Astrocyte (in vitro differentiated cells and primary cell): Measurements from ENCODE around the gene KRT23. TPM values are rescaled to one million over a fixed set of nuclear protein-coding genes. Genes with fewer than 3 reads are reported as not detected.
"Not testable (repeated sequence)": the region's sequence is repeated elsewhere in the genome, so short reads cannot be mapped to it uniquely, and the experiment has no call there.

Source experiments
- DNase-seq: peaks from one replicate; pipeline ENCODE4 v3.0.0-alpha.2; 2010; ENCODE audit warnings: low read depth
- FAIRE-seq: peaks from 2 replicates; lab custom pipeline; 2011; peaks lifted over from hg19 to GRCh38; lab: Jason Lieb, UNC
- H2AFZ ChIP-seq: 2 replicates; pipeline ENCODE4 v1.6.0; 2012; ENCODE audit warnings: low read depth, low read length, inconsistent platforms
- H3K27ac ChIP-seq: 2 replicates; pipeline ENCODE4 v1.5.1; 2011; ENCODE audit warnings: low read depth, low read length, inconsistent platforms
- H3K27me3 ChIP-seq: 2 replicates; pipeline ENCODE4 v1.6.0; 2011; ENCODE audit warnings: low read length, inconsistent platforms; ENCODE audit not compliant: insufficient read depth
- H3K36me3 ChIP-seq: 2 replicates; pipeline ENCODE4 v1.5.1; 2011; ENCODE audit warnings: low read length, inconsistent platforms; ENCODE audit not compliant: insufficient read depth
- H3K4me1 ChIP-seq: 2 replicates; pipeline ENCODE4 v1.5.1; 2011; ENCODE audit warnings: low read length, inconsistent platforms; ENCODE audit not compliant: insufficient read depth
- H3K4me2 ChIP-seq: 2 replicates; pipeline ENCODE4 v1.6.0; 2012; ENCODE audit warnings: low read length, inconsistent platforms
- H3K4me3 ChIP-seq: 2 replicates; pipeline ENCODE4 v1.5.1; 2011; ENCODE audit warnings: low read depth, mild to moderate bottlenecking, low read length, inconsistent platforms; ENCODE audit not compliant: insufficient read depth
- H3K79me2 ChIP-seq: 2 replicates; pipeline ENCODE4 v1.6.0; 2012; ENCODE audit warnings: mild to moderate bottlenecking, low read length, inconsistent platforms; ENCODE audit not compliant: insufficient read depth
- H3K9ac ChIP-seq: 2 replicates; pipeline ENCODE4 v1.6.0; 2012; ENCODE audit warnings: mild to moderate bottlenecking, low read length, inconsistent platforms
- H3K9me3 ChIP-seq: 2 replicates; pipeline ENCODE4 v1.5.1; 2012; ENCODE audit warnings: low read depth, mild to moderate bottlenecking, low read length, inconsistent platforms; ENCODE audit not compliant: insufficient read depth
- H4K20me1 ChIP-seq: 2 replicates; pipeline ENCODE4 v1.6.0; 2012; ENCODE audit warnings: low read length, inconsistent platforms; ENCODE audit not compliant: insufficient read depth
- H3K27ac Mint-ChIP-seq: one replicate; pipeline ENCODE4 v1.8.0; 2021; ENCODE audit warnings: mild to moderate bottlenecking, mixed read lengths; ENCODE audit not compliant: unreplicated experiment
- H3K27me3 Mint-ChIP-seq: one replicate; pipeline ENCODE4 v1.8.0; 2021; ENCODE audit warnings: low read depth, mixed read lengths; ENCODE audit not compliant: unreplicated experiment
- H3K36me3 Mint-ChIP-seq: one replicate; pipeline ENCODE4 v1.8.0; 2021; ENCODE audit warnings: low read depth, mixed read lengths; ENCODE audit not compliant: unreplicated experiment
- H3K4me1 Mint-ChIP-seq: one replicate; pipeline ENCODE4 v1.8.0; 2021; ENCODE audit warnings: low read depth, mixed read lengths; ENCODE audit not compliant: unreplicated experiment
- H3K4me3 Mint-ChIP-seq: one replicate; pipeline ENCODE4 v1.8.0; 2021; ENCODE audit warnings: mild to moderate bottlenecking, moderate library complexity, mixed read lengths; ENCODE audit not compliant: unreplicated experiment
- H3K9me3 Mint-ChIP-seq: one replicate; pipeline ENCODE4 v1.8.0; 2021; ENCODE audit warnings: mild to moderate bottlenecking, mixed read lengths; ENCODE audit not compliant: unreplicated experiment
- EZH2 ChIP-seq: IDR thresholded peaks from 2 replicates; pipeline ENCODE4 v1.6.1; 2012; ENCODE audit warnings: mild to moderate bottlenecking, low read length, inconsistent platforms; ENCODE audit not compliant: insufficient read depth
- total RNA-seq: library from RNA; stranded (reverse); gene quantifications from 2 replicates; pipeline ENCODE4 v1.2.1, GENCODE V29; 2021
- TF ChIP-seq, protein P1 (sequence below): IDR thresholded peaks from 2 replicates; pipeline ENCODE4 v1.5.1; 2011; ENCODE audit warnings: low read depth, mild to moderate bottlenecking, inconsistent platforms, low read length, moderate library complexity; ENCODE audit not compliant: insufficient read depth

The KRT23 gene
- total RNA-seq, 1 donor from 2014 or later = not detected

DNA sequence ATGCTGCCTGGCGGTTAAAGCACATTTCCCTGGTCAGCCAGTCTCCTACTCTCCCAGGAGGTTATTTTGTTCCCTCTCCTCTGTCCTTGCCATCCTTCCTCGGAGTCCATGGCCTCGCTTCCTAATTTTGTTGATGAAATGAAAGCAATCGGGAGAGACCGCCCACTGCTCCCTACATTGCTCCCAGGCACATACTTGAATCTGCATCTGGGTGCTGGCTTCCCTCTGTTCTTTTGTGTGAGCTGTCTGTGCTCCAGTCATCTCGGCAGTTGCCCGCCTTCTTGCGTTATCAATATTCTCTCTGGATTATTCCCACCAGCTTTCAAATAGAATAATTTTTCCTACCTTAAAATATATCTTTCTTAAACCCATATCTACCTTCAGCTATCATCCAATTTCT is 11.1 kb downstream of the KRT23 start:
- no peak for FAIRE-seq
- Histone ChIP-seq H3K9ac (no peak overlapping the region), H3K79me2 (no peaks in the 10 kb centered on the region), H3K4me3 (no peak overlapping the region), H3K27me3 (no peaks in the 10 kb centered on the region), H2AFZ (no peak overlapping the region), H3K36me3 (no peaks in the 10 kb centered on the region), H3K4me2 (no peak overlapping the region), H3K27ac (no peak overlapping the region), H3K4me1 (peaks cover 12% of the 10 kb centered on the region), H3K9me3 (no peaks in the 10 kb centered on the region), H4K20me1 (no peaks in the 10 kb centered on the region)
- Mint-ChIP-seq H3K27me3 (peaks cover 2% of the 10 kb centered on the region), H3K36me3 (no peaks in the 10 kb centered on the region), H3K4me1 (peaks cover 16% of the 10 kb centered on the region), H3K4me3 (no peak overlapping the region), H3K27ac (no peak overlapping the region), H3K9me3 (peaks cover 2% of the 10 kb centered on the region)
- no peak for TF ChIP-seq EZH2
- TF ChIP-seq, protein P1, sequence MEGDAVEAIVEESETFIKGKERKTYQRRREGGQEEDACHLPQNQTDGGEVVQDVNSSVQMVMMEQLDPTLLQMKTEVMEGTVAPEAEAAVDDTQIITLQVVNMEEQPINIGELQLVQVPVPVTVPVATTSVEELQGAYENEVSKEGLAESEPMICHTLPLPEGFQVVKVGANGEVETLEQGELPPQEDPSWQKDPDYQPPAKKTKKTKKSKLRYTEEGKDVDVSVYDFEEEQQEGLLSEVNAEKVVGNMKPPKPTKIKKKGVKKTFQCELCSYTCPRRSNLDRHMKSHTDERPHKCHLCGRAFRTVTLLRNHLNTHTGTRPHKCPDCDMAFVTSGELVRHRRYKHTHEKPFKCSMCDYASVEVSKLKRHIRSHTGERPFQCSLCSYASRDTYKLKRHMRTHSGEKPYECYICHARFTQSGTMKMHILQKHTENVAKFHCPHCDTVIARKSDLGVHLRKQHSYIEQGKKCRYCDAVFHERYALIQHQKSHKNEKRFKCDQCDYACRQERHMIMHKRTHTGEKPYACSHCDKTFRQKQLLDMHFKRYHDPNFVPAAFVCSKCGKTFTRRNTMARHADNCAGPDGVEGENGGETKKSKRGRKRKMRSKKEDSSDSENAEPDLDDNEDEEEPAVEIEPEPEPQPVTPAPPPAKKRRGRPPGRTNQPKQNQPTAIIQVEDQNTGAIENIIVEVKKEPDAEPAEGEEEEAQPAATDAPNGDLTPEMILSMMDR = no peak
- no peak for DNase-seq

GRCh38 chr17:40922239-40922638 is 15.2 kb downstream of the KRT23 start:
- Mint-ChIP-seq H3K36me3 (no peaks in the 10 kb centered on the region), H3K27ac (peak overlapping the region; percentile 96), H3K4me3 (no peak overlapping the region), H3K27me3 (peaks cover 2% of the 10 kb centered on the region), H3K9me3 (no peaks in the 10 kb centered on the region), H3K4me1 (peaks cover 14% of the 10 kb centered on the region)
- Histone ChIP-seq H3K27ac (peak overlapping the region; percentile 58), H2AFZ (peak overlapping the region; percentile 42), H3K27me3 (no peaks in the 10 kb centered on the region), H3K9ac (peak overlapping the region; percentile 49), H4K20me1 (no peaks in the 10 kb centered on the region), H3K79me2 (no peaks in the 10 kb centered on the region), H3K4me2 (peak overlapping the region; percentile 29), H3K4me3 (no peak overlapping the region), H3K4me1 (peaks cover 12% of the 10 kb centered on the region), H3K9me3 (no peaks in the 10 kb centered on the region), H3K36me3 (no peaks in the 10 kb centered on the region)
- TF ChIP-seq, protein P1 = no peak
- no peak for TF ChIP-seq EZH2
- DNase-seq (peak; percentile 87), FAIRE-seq (peak; percentile 85)

DNA sequence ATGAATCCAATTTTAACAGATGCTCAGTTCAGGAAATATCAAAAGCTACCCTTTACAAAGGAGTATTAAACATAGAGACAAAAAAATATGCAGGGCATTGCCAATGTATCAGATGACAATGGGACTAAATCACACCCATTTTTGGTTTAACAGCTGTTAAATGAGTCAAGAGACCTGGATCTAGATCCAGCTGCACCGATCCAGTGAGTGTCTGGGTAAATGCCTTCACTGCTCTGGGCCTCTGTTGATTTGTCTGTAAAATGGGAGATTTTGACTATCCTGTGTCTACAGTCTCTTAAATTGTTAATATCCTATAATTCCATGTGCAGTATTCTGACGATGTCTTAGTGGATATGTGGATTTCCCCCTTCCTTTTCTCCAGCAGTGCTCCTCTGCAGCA is 16.4 kb downstream of the KRT23 start:
- Mint-ChIP-seq H3K27me3 (peaks cover 2% of the 10 kb centered on the region), H3K27ac (peak overlapping the region; percentile 96), H3K9me3 (no peaks in the 10 kb centered on the region), H3K4me3 (no peak overlapping the region), H3K4me1 (peaks cover 14% of the 10 kb centered on the region), H3K36me3 (no peaks in the 10 kb centered on the region)
- H4K20me1 ChIP-seq = no peaks in the 10 kb centered on the region
- peaks cover 15% of the 10 kb centered on the region for H3K4me1 ChIP-seq
- no peak overlapping the region for H3K27ac ChIP-seq
- no peaks in the 10 kb centered on the region for H3K27me3 ChIP-seq
- DNase-seq (no peak), FAIRE-seq (no peak)
- no peaks in the 10 kb centered on the region for H3K9me3 ChIP-seq
- H2AFZ ChIP-seq = no peak overlapping the region
- no peaks in the 10 kb centered on the region for H3K36me3 ChIP-seq
- TF ChIP-seq EZH2 = no peak
- TF ChIP-seq, protein P1 = no peak
- H3K4me3 ChIP-seq = no peak overlapping the region
- no peak overlapping the region for H3K4me2 ChIP-seq
- no peak overlapping the region for H3K9ac ChIP-seq
- H3K79me2 ChIP-seq = no peaks in the 10 kb centered on the region

DNA sequence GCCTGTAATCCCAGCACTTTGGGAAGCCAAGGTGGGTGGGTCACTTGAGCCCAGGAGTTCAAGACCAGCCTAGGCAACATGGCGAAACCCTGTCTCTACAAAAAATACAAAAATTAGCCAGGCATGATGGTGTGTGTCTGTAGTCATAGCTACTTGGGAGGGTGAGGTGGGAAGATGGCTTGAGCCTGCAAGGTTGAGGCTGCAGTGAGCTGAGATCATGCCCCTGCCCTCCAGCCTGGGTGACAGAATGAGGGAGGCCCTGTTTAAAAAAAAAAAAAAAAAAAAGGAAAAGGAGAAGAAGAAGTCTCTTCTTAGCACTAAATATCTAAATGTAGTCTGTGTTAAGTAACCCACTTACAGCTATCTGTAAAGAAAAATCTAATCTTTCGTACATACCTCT is 20.3 kb downstream of the KRT23 start:
- DNase-seq, H3K4me3 ChIP-seq, H3K79me2 ChIP-seq, H3K27ac Mint-ChIP-seq, H4K20me1 ChIP-seq, H3K27me3 ChIP-seq, FAIRE-seq, H3K9me3 ChIP-seq, H3K4me3 Mint-ChIP-seq, H3K4me2 ChIP-seq, H3K9ac ChIP-seq, H3K36me3 ChIP-seq, H3K27me3 Mint-ChIP-seq, H3K9me3 Mint-ChIP-seq, H2AFZ ChIP-seq, H3K27ac ChIP-seq, H3K36me3 Mint-ChIP-seq: not testable (repeated sequence)
- H3K4me1 Mint-ChIP-seq = peaks cover 17% of the 10 kb centered on the region
- peaks cover 19% of the 10 kb centered on the region for H3K4me1 ChIP-seq
